GM19455 (cell line): ENCODE data around the gene CNIH4.
"Not testable (repeated sequence)": the region's sequence is repeated elsewhere in the genome, so short reads cannot be mapped to it uniquely, and the experiment has no call there.

Experiments used
- ATAC-seq: cut with Tn5 transposase; IDR thresholded peaks from one replicate; pipeline ENCODE4 v1.9.1; 2021; ENCODE audit not compliant: unreplicated experiment

Gene CNIH4

GRCh38 chr1:224393294-224393693, 36.6 kb downstream of the CNIH4 start:
- no peak for ATAC-seq

DNA sequence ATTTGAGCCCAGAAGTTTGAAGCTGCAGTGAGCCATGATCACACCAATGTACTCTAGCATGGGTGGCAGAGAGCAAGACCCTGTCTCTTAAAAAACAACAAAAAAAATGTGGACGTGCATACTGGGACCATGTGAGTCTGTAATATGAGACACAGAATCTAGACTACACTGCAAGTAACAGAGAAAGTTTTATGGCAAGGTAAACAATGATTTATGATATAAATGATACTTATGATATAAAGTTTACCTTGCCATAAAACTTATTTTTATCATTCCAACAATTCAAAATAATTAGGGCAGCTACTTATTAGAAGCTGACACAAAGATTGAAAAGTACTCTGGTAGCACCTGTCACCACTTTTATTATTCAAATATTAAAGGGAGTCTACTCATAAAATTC, 43.2 kb downstream of the CNIH4 start:
- ATAC-seq: no peak

DNA sequence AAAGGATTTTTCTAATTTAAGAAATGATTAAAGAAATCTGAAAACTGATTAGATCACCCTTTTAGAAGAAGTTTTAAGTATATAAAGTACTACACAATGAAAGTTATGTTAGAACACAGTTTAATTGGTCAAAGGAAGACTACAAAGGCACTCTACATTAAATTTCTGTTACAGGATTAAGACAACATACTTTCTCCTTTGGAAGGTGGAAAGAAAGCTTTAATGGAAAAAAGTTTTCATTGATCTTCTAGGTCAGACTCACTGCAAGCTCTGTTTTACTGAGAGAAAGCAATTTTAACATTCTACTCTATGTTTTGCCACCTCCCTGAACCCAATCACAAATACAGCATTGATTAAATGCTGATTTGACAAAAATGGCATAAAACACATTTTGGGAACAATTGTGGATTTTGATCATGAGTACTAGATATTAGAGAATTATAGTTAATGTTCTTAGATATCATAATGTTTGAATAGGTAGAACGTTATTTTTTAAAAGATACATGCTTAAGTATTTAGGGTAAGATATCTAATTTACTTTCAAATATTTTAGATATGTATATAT, 45.9 kb downstream of the CNIH4 start:
- ATAC-seq: no peak

- ATAC-seq: no peak
Observed at GRCh38 chr1:224404916-224405603, 48.4 kb downstream of the CNIH4 start.

DNA sequence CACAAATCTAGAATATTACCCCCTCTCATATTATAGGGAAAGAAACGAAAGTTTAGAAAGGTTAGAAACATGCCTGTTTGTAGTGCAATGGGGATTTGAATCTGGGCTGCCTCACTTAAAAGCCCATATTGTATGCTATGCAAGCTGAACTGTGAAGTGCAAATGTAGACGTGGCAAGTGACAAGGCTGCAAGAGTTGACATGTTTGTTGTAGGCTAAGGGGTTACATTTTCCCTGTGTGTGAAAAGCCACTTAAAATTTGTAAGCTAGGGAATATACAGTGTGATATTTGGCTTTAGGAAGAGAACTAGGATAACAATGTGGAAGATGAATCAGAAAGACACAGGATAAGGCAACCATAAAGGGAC, 48.9 kb downstream of the CNIH4 start:
- no peak for ATAC-seq

- no peak for ATAC-seq
Observed at GRCh38 chr1:224406216-224406615, 49.5 kb downstream of the CNIH4 start.

- no peak for ATAC-seq
Observed at GRCh38 chr1:224407571-224408293, 51.1 kb downstream of the CNIH4 start.

DNA sequence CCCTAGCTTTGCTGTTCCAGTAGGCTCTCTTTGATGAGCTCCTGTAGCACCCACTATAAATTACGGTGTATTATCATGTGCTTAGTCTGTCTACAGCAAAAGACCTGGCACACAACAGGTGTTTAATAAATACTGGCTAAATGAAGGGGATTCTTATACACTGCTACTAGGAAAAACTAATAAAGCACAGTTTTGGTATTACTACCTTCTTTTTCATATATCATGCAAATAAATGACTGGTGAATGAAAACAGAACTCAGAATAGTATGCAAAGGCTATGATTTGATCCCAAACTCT, 51.6 kb downstream of the CNIH4 start:
- no peak for ATAC-seq

GRCh38 chr1:224411766-224412165, 55.1 kb downstream of the CNIH4 start:
- ATAC-seq: no peak

DNA sequence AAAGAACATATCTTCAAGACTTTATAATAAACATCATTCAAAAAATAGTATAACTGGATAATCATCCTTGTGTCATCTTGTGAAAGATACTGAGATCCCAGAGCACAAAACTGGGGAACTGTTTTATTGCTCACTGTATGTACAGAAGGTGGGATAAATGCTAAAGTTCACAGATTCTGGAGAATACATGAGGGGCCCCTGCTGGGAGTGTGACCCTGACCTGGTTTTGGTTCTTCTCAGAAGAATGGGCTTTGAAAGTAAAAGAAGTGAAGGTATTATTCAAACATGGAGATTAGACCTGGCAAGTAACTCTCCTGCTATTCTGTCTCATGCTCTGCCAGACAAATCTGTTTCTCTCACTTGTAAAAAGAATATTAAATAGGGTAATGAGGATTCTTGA, 63.4 kb downstream of the CNIH4 start:
- ATAC-seq: no peak

DNA sequence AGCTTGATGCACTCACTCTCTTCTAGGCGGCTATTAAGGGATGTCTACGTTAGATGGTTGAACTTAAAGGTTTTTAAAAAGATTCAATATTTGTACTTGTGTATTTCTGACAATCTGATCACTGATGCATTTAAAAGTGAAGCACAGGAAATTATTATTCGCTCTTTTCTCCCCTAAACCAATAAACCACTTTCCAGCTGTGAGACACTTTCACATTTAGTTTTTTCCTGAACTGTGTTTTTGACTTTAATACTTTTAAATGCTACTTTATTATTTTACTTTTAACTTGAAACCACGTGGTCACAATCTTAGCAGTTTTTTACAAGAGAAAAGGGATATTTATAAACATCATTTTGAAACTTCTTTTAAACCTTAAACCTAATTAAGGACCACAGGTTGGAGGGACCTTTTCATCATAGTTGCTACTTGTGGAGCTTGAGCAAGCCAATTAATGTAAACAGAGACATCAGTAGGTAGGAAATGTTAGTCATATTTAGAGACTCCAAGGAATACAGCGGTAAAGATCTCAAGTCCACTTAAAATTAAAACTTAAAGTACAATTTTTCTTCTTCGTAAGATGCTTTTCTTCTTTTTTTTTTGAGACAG, 68.7 kb downstream of the CNIH4 start:
- ATAC-seq: no peak

GRCh38 chr1:224426869-224427268, 70.2 kb downstream of the CNIH4 start:
- ATAC-seq: not testable (repeated sequence)

DNA sequence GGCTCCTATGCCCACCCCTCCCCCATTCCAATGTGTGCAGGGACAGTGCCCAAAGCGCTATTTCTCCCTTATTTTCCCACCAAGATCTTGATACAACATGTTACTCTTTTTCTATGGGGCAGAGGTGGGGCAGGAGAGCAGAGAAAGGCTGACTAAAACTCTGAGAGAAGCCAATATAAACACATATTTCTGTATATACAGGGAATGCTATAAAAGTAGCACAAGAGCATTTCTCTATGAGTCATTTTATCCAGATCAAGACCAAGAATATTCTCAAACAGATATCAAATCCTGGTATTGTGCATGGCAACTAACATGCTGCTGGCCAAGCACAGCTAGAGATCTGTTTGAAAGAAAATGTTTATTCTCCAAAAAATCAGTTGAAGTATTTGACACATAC, 70.7 kb downstream of the CNIH4 start:
- ATAC-seq: no peak

DNA sequence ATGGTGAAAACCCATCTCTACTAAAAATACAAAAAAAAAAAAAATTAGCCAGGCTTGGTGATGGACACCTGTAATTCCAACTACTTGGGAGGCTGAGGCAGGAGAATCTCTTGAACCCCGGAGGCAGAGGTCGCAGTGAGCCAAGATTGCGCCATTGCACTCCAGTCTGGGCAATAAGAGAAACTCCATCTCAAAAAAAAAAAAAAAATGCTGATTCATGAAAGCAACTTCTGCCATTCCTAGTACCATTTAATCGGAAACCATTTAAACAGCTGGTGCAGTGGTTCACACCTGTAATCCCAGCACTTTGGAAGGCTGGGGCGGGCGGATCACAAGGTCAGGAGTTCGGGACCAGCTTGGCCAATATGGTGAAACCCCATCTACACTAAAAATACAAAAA, 72.0 kb downstream of the CNIH4 start:
- not testable (repeated sequence) for ATAC-seq
